GM19035 (cell line): ENCODE data around the gene NFKBIL1.

Experiments
- ATAC-seq: cut with Tn5 transposase; IDR thresholded peaks from one replicate; pipeline ENCODE4 v1.9.1; 2021; ENCODE audit not compliant: unreplicated experiment

Gene NFKBIL1

DNA sequence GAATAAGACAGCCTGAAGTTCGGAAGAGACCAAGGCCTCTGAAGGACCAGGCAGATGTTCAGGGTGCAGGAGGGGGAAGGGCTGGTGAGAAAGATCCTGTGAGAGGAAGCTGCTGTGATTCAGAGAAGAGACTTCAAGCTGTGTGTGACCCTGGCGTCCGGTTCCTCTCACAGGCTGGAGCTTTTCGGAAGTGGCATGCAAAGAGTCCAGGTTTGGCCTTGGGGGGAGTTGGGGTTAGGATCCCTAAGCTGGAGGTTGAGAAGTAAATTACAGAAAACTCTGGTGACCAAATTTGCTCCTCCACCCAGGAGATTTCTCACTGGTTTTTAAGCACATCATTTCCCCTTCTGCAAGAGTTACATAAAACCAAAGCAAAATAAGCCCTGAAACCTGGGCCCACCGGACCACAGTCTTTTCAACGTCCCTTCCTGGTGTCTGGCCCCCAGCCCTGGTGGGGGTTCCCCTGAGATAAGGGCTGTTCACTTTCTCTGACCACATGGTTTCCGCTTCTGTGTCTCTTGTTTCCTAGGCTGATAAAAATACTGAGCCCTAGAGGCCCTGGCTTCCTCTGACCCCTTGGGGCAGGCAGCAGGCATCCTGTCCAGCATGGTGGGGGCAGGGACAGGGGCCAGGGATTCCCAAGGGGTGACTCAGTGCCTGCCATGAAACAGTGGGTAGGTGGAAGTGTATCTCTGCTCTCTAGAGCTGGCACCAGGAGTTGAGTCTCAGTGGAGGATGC, 12.7 kb downstream of the NFKBIL1 start:
- ATAC-seq, result peak; percentile 70

DNA sequence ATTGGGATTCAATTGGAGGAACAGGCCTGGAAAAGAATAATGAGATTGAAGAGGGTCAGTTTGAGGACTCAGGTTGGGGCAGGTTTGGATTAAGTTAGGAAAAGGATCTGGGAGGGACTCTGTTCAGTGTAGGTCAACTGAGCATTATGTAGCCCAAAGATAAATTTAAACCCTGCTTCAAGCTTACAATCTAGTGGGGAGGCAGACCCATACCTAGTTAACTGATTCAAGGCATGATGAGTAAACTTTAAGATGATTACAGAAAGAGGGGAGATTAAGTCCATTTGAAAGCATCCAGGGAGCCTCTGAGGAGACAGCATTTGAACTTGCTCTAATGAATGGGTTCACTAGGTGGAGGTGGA, 13.3 kb downstream of the NFKBIL1 start:
- no peak for ATAC-seq

DNA sequence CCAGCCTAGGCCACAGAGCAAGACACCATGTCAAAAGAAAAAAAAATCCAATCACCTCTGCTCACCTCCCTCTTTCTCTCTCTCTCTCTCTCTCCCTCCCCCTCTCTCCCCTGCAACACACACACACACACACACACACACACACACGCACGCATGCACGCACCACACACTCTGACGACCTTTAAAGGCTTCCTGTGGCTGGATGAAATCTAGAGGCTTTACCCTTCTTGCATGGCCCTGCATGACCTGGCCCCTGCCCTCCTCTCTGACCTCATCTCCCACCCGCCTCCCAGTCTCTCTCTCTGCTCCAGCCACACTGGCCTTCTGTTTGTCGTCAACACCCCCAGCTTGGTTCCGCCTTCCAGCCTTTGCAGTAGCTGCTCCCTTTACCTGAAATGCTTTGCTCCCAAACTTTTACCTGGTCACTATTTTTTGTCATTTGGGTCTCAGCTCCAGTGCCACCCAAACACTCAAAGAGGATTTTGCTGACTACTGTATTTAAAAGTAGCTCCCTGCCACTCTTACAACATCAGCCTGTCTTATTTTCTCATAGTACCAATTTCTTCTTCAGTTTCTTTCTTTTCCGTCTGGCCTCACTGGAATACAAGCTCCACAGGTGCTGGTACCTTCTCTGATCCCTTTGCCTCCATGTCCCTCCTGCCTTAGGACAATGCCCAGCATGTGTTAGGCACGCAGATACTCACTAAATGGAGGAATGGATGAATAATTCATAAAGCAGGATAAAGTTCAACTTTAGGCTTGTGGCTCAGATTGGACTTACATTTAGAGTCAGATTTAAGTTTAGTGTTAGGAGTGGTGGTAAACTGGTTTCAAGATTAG, 20.3 kb downstream of the NFKBIL1 start:
- ATAC-seq, result no peak

DNA sequence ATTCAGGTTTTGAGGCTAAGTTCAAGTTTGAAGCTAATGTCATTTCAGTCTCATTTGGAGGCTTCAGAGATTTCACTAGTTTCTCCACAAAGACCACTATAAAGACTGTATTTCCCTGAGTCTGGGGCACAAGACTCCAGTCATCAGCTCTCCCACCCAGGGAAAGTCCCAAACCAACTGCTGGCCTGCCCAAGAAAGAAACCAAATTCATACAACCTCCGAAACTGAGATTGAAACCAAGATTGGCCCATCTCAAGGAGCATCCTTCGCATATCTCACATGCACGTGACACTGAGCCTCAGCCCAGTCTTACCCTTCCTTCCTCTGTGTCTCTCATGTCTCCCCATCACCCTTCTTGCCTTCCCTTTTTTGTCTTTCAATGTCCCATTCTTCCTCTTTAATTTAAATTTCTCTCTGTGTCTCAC, 21.1 kb downstream of the NFKBIL1 start:
- peak; percentile 70 for ATAC-seq

DNA sequence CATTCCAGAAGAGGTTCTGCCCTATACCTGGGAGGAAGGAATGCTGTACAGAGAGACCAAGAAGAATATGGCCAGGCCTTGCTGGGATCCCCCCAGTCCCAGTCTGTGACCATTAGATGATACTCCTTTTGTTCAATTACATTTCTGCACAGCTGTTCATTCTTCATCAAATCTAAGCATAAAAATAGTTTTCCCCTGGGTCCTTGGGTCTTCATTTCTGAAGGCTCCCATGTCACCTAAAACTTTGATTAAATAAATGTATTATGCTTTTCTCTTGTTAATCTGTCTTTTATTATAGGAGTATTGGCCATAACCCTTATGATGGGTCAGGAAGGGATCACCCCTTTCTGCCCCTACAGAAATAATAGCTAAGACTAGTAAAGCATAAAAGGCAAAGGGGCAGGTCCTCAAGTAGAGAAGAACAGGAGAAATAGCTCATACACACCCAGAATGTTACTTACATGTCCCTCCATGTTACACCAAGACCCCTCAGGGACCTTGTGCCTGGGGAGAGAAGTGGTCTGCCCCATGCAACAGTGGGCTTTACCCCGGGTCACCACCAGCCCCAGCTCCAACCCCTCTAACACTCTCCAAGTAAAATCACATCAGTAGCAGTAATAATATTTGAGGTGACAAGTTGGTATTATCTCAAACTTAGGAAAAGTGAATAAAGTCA, 22.6 kb downstream of the NFKBIL1 start:
- no peak for ATAC-seq

DNA sequence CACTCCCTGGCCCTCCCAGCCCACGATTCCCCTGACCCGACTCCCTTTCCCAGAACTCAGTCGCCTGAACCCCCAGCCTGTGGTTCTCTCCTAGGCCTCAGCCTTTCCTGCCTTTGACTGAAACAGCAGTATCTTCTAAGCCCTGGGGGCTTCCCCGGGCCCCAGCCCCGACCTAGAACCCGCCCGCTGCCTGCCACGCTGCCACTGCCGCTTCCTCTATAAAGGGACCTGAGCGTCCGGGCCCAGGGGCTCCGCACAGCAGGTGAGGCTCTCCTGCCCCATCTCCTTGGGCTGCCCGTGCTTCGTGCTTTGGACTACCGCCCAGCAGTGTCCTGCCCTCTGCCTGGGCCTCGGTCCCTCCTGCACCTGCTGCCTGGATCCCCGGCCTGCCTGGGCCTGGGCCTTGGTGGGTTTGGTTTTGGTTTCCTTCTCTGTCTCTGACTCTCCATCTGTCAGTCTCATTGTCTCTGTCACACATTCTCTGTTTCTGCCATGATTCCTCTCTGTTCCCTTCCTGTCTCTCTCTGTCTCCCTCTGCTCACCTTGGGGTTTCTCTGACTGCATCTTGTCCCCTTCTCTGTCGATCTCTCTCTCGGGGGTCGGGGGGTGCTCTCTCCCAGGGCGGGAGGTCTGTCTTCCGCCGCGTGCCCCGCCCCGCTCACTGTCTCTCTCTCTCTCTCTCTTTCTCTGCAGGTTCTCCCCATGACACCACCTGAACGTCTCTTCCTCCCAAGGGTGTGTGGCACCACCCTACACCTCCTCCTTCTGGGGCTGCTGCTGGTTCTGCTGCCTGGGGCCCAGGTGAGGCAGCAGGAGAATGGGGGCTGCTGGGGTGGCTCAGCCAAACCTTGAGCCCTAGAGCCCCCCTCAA, 24.9 kb downstream of the NFKBIL1 start, which contains the start of gene LTA:
Gene LTA (plus strand): TSS at position 249 of the 871 bp plus-strand sequence. CDS start 454 bp downstream, at position 703.
- no peak for ATAC-seq

DNA sequence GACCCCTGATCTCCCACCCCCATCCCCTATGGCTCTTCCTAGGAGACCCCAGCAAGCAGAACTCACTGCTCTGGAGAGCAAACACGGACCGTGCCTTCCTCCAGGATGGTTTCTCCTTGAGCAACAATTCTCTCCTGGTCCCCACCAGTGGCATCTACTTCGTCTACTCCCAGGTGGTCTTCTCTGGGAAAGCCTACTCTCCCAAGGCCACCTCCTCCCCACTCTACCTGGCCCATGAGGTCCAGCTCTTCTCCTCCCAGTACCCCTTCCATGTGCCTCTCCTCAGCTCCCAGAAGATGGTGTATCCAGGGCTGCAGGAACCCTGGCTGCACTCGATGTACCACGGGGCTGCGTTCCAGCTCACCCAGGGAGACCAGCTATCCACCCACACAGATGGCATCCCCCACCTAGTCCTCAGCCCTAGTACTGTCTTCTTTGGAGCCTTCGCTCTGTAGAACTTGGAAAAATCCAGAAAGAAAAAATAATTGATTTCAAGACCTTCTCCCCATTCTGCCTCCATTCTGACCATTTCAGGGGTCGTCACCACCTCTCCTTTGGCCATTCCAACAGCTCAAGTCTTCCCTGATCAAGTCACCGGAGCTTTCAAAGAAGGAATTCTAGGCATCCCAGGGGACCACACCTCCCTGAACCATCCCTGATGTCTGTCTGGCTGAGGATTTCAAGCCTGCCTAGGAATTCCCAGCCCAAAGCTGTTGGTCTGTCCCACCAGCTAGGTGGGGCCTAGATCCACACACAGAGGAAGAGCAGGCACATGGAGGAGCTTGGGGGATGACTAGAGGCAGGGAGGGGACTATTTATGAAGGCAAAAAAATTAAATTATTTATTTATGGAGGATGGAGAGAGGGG, 26.1 kb downstream of the NFKBIL1 start:
- no peak for ATAC-seq

DNA sequence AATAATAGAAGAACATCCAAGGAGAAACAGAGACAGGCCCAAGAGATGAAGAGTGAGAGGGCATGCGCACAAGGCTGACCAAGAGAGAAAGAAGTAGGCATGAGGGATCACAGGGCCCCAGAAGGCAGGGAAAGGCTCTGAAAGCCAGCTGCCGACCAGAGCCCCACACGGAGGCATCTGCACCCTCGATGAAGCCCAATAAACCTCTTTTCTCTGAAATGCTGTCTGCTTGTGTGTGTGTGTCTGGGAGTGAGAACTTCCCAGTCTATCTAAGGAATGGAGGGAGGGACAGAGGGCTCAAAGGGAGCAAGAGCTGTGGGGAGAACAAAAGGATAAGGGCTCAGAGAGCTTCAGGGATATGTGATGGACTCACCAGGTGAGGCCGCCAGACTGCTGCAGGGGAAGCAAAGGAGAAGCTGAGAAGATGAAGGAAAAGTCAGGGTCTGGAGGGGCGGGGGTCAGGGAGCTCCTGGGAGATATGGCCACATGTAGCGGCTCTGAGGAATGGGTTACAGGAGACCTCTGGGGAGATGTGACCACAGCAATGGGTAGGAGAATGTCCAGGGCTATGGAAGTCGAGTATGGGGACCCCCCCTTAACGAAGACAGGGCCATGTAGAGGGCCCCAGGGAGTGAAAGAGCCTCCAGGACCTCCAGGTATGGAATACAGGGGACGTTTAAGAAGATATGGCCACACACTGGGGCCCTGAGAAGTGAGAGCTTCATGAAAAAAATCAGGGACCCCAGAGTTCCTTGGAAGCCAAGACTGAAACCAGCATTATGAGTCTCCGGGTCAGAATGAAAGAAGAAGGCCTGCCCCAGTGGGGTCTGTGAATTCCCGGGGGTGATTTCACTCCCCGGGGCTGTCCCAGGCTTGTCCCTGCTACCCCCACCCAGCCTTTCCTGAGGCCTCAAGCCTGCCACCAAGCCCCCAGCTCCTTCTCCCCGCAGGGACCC, 27.0 kb downstream of the NFKBIL1 start:
- ATAC-seq, result no peak

DNA sequence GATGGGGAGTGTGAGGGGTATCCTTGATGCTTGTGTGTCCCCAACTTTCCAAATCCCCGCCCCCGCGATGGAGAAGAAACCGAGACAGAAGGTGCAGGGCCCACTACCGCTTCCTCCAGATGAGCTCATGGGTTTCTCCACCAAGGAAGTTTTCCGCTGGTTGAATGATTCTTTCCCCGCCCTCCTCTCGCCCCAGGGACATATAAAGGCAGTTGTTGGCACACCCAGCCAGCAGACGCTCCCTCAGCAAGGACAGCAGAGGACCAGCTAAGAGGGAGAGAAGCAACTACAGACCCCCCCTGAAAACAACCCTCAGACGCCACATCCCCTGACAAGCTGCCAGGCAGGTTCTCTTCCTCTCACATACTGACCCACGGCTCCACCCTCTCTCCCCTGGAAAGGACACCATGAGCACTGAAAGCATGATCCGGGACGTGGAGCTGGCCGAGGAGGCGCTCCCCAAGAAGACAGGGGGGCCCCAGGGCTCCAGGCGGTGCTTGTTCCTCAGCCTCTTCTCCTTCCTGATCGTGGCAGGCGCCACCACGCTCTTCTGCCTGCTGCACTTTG, 28.0 kb downstream of the NFKBIL1 start, which contains the start of gene TNF:
Gene TNF (plus strand): TSS at position 231 of the 567 bp plus-strand sequence. CDS start 177 bp downstream, at position 408.
- no peak for ATAC-seq

DNA sequence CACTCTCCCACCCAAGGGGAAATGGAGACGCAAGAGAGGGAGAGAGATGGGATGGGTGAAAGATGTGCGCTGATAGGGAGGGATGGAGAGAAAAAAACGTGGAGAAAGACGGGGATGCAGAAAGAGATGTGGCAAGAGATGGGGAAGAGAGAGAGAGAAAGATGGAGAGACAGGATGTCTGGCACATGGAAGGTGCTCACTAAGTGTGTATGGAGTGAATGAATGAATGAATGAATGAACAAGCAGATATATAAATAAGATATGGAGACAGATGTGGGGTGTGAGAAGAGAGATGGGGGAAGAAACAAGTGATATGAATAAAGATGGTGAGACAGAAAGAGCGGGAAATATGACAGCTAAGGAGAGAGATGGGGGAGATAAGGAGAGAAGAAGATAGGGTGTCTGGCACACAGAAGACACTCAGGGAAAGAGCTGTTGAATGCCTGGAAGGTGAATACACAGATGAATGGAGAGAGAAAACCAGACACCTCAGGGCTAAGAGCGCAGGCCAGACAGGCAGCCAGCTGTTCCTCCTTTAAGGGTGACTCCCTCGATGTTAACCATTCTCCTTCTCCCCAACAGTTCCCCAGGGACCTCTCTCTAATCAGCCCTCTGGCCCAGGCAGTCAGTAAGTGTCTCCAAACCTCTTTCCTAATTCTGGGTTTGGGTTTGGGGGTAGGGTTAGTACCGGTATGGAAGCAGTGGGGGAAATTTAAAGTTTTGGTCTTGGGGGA, 28.7 kb downstream of the NFKBIL1 start:
- ATAC-seq, result no peak

DNA sequence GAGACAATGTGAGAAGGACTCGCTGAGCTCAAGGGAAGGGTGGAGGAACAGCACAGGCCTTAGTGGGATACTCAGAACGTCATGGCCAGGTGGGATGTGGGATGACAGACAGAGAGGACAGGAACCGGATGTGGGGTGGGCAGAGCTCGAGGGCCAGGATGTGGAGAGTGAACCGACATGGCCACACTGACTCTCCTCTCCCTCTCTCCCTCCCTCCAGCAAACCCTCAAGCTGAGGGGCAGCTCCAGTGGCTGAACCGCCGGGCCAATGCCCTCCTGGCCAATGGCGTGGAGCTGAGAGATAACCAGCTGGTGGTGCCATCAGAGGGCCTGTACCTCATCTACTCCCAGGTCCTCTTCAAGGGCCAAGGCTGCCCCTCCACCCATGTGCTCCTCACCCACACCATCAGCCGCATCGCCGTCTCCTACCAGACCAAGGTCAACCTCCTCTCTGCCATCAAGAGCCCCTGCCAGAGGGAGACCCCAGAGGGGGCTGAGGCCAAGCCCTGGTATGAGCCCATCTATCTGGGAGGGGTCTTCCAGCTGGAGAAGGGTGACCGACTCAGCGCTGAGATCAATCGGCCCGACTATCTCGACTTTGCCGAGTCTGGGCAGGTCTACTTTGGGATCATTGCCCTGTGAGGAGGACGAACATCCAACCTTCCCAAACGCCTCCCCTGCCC, 29.6 kb downstream of the NFKBIL1 start:
- ATAC-seq, result no peak

DNA sequence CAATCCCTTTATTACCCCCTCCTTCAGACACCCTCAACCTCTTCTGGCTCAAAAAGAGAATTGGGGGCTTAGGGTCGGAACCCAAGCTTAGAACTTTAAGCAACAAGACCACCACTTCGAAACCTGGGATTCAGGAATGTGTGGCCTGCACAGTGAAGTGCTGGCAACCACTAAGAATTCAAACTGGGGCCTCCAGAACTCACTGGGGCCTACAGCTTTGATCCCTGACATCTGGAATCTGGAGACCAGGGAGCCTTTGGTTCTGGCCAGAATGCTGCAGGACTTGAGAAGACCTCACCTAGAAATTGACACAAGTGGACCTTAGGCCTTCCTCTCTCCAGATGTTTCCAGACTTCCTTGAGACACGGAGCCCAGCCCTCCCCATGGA, 30.2 kb downstream of the NFKBIL1 start:
- ATAC-seq, result no peak

DNA sequence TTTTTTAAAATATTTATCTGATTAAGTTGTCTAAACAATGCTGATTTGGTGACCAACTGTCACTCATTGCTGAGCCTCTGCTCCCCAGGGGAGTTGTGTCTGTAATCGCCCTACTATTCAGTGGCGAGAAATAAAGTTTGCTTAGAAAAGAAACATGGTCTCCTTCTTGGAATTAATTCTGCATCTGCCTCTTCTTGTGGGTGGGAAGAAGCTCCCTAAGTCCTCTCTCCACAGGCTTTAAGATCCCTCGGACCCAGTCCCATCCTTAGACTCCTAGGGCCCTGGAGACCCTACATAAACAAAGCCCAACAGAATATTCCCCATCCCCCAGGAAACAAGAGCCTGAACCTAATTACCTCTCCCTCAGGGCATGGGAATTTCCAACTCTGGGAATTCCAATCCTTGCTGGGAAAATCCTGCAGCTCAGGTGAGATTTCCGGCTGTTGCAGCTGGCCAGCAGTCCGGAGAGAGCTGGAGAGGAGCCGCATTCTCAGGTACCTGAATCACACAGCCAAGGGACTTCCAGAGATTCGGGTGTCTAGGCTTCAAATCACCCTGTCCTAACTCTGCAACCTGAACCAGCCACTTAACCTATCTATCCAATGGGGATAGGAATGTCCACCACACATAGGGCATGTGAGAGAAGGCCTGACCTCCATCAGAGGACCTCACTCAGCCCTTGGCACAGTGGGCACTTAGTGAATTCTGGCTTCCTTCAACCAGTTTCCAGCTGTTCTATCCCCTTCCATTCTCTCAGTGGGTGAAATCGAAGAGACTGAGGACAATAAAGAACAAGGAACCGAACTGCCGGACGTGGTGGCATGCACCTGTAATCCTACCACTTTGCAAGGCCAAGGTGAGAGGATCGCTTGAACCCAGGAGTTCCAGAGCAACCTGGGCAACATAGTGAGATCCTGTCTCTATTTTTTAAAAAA, 31.0 kb downstream of the NFKBIL1 start:
- no peak for ATAC-seq

DNA sequence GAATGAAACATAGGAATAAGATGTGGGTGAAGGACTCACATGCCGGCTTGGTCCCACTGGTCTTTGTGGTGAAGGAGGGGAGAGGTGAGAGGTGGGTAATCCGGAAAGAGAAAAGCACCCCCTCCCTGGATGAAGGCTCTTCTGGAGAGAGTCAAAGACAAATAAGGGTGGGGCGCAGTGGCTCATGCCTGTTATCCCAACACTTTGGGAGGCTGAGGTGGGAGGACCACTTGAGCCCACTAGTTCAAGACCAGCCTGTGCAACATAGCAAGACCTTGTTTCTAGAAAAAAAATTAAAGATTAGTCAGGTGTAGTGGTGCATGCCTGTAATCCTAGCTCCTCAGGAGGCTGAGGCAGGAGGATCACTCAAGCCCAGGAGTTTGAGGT, 31.7 kb downstream of the NFKBIL1 start:
- no peak for ATAC-seq

DNA sequence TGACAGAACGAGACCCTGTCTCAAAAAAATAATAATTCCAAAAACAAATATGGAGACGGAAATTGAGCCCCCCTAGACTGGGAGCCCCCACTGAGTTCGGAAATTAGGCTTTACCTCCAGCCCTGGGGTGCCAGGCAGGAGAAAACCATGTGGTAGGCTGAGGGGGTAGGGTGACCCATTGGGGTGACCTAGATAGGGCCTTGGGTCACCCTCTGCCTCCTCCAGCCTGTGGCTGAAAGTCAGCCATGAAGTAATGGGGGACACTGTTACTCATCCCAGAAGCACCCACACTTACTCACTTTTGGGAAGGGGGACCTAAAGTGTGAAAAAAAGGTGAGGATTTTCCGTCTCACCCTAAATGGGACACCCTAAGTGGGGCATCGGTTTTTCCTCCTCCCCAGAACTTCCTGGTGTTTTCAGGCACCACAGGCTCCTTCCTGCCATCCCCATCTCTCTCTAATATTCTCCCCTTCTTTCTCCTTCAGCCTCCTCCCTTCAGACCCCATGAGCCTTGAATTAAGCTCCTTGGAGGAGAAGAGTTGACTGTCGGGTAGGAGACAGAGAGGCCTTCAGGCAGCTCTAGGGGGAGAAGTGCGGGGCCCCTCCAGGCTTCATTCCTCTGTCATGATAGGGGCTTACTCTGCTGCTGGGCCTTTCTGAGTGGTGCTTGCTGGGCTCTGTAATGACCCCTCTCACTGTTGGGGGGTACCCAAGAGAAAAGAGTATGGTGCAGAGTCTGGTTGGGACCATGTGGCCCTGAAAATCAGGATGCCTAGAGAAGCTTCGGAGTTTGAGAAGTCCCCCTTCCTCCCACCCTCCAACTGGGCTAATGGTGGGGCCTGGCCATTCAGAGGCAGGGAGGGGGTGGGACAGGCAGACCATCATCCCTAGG, 32.4 kb downstream of the NFKBIL1 start:
- no peak for ATAC-seq
